HTERT RPE-1 (cell line): ENCODE measurements around the gene MGRN1.

Source experiments
- in situ Hi-C: fragments of 300-500 bp; cut with MboI; formaldehyde crosslinking; loops from 4 replicates; pipeline ENCODE4 v1.14.3; 2020; ENCODE audit warnings: low sequenced_read_pairs

The MGRN1 gene

GRCh38 chr16:4618645-4619418 is 5.8 kb upstream of the MGRN1 start:
- in situ Hi-C loops, result no loop called here

GRCh38 chr16:4623593-4623992 is 1.0 kb upstream of the MGRN1 start:
- in situ Hi-C loops, result no loop called here

GRCh38 chr16:4624827-4625559 is 367 bp downstream of the MGRN1 start:
- in situ Hi-C loops, result no loop called here

GRCh38 chr16:4625560-4626159 is 1.0 kb downstream of the MGRN1 start:
- in situ Hi-C loops, result no loop called here

GRCh38 chr16:4626396-4626795 is 1.8 kb downstream of the MGRN1 start:
- in situ Hi-C loops, result no loop called here

GRCh38 chr16:4628283-4628682 is 3.7 kb downstream of the MGRN1 start:
- in situ Hi-C loops, result no loop called here

- in situ Hi-C loops, result no loop called here
Measured at GRCh38 chr16:4631444-4631843, 6.8 kb downstream of the MGRN1 start.

GRCh38 chr16:4633910-4634635 is 9.4 kb downstream of the MGRN1 start:
- in situ Hi-C loops, result no loop called here

- in situ Hi-C loops, result no loop called here
Measured at GRCh38 chr16:4634768-4635167, 10.1 kb downstream of the MGRN1 start.

GRCh38 chr16:4636196-4636595 is 11.6 kb downstream of the MGRN1 start:
- in situ Hi-C loops, result no loop called here

- in situ Hi-C loops, result no loop called here
Measured at GRCh38 chr16:4637501-4638166, 13.0 kb downstream of the MGRN1 start.

GRCh38 chr16:4639899-4640509 is 15.4 kb downstream of the MGRN1 start:
- in situ Hi-C loops, result no loop called here

- in situ Hi-C loops, result no loop called here
Measured at GRCh38 chr16:4640572-4641305, 16.1 kb downstream of the MGRN1 start.

GRCh38 chr16:4641306-4641687 is 16.7 kb downstream of the MGRN1 start:
- in situ Hi-C loops, result no loop called here

GRCh38 chr16:4641895-4642294 is 17.3 kb downstream of the MGRN1 start:
- in situ Hi-C loops, result no loop called here

- in situ Hi-C loops, result no loop called here
Measured at GRCh38 chr16:4646773-4647643, 22.4 kb downstream of the MGRN1 start.

GRCh38 chr16:4647644-4647980 is 23.0 kb downstream of the MGRN1 start:
- in situ Hi-C loops, result no loop called here

GRCh38 chr16:4648917-4649316 is 24.3 kb downstream of the MGRN1 start:
- in situ Hi-C loops, result no loop called here
